GM21737 (cell line): Measurements from ENCODE around the gene EMCN.
"Not testable (repeated sequence)": the region's sequence is repeated elsewhere in the genome, so short reads cannot be mapped to it uniquely, and the experiment has no call there.

Experiments
- ATAC-seq: cut with Tn5 transposase; IDR thresholded peaks from one replicate; pipeline ENCODE4 v1.9.1; 2021; ENCODE audit warnings: mild to moderate bottlenecking, moderate library complexity; ENCODE audit not compliant: unreplicated experiment

The EMCN gene

DNA sequence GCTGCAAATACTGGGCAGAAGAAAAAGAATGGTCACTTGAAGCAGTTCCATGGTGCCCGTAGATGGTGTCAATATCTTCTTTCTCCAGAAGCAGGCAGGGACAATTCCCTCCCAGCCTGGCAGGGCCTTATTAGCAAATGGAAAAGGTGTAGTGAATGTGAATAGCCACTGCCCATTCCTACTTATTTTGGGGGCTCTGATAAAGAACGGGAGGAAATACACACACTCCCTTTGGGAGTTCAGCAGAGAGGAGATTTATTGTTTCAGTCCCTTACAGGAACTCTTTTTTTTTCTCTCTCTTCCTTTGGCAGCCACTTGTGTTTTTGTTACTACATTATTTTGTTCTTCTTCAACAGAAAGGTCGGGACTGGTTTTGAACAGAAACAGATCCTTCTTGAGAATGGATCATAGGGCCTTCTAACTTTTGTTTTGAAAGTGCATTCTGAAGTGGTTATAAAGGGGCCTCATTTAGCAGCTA lies at the start of gene EMCN:
Gene EMCN (minus strand): TSS at position 159 of the 478 bp plus-strand sequence. CDS start 108 bp downstream, at position 51.
- ATAC-seq = no peak

DNA sequence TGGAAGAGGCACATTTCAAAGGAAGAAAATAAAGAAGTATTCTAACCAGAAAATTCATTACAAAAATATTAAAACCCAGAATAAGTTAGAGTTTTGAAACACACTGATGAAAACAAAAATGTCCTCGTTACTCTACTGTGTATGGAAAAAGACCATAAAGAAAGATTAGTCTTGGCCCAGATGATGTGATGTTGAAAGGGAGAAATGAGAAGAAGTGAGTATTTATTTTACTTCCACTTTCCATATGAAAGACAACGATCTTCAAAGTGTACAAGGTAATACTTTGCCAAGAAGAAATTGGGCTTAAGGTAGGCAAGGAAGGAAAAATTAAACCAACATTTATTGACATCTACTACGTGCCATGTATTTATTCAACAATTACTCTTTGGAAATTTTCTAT lies 48.6 kb upstream of the EMCN start:
- ATAC-seq = no peak

DNA sequence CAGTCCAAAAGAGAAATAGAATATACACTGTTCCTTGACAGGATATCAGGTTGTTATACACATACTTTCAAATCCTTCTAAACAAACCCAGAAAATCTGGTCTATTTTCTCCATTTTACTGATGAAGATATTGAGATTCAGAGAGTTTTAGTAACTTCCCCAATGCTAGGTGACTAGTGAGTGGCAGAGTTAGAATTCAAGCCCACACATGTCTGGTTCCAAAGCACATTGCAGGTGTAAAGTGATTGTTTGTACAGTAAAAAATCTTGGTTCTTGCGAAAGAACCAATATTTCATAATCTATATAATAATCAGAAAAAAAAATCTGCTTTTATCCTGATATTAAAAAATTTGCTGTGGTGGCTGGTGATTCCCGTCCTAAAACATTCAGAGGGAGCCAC lies 39.5 kb upstream of the EMCN start:
- ATAC-seq = no peak

- ATAC-seq = no peak
Observed at GRCh38 chr4:100555611-100556337, 38.0 kb upstream of the EMCN start.

DNA sequence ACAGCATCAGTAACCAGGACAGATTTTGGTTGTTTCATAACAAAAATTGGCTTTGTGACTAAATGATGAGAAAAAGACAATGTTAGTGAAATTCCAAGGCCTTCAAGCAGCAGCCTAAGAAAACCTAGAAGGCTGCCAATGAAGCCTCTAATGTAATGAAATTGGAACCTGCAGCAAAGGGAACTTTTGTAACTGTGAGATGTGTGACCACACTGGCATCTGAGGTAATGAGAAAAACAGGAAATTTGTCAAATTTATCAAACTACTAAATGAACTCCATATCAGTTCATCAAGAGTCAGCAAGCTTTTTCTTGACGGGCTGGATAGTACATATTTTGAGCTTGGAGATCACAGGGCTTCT lies 30.4 kb upstream of the EMCN start:
- ATAC-seq = no peak

DNA sequence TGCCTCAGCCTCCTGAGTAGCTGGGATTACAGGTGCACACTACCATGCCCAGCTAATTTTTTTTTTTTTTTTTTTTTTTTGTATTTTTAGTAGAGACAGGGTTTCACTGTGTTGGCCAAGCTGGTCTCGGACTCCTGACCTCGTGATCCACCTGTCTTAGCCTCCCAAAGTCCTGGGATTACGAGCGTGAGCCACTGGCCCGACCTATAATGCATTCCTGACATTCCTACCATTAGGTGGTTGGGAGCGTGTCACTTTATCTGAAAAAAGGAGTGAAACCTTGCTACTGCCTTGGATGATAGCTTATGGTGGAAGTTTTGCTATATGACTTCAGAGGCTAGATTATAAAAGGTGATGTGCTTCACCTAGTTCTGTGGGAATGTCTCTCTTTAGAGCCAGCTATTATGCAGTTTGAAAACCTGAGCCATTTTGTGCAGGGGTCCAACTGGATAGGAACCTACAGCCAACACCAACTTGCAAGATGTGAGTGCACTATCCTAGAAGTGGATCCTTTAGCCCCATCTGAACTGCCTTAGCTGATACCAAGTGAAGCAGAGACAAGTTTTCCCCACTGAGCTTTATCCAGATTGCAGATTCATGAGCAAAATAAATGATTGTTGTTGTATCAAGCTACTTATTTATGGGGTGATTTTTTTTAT lies 29.8 kb upstream of the EMCN start:
- no peak for ATAC-seq

- ATAC-seq = no peak
Observed at GRCh38 chr4:100545427-100545826, 27.6 kb upstream of the EMCN start.

- no peak for ATAC-seq
Observed at GRCh38 chr4:100540131-100540530, 22.3 kb upstream of the EMCN start.

- ATAC-seq = no peak
Observed at GRCh38 chr4:100539706-100540105, 21.9 kb upstream of the EMCN start.

DNA sequence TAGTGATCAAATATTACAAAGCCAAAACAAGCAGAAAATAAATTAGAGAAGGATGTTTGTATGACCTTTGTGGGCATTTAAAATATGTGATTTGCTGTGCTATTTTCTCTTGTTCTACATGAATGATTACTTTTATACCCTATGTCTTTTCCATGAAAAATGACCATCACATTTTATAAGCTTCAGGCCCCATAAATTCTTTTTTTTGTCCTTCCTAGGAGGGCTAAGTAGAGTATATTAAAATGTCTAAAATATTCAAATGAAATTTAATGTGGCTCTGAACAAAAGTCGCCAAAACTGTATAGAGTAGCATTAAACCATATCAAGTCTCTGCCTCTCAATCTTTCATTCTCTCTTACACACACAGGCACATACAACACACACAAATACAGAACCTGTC lies 15.9 kb upstream of the EMCN start:
- no peak for ATAC-seq

DNA sequence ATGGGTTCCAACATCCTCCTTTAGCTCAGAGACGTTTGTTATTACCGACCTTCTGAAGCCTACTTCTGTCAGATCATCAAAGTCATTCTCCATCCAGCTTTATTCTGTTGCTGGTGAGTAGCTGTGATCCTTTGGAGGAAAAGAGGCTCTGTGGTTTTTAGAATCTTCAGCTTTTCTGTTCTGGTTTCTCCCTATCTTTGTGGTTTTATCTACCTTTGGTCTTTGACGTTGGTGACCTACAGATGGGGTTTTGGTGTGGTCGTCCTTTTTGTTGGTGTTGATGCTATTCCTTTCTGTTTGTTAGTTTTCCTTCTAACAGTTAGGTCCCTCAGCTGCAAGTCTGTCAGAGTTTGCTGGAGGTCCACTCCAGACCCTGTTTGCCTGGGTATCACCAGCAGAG lies 12.3 kb upstream of the EMCN start:
- not testable (repeated sequence) for ATAC-seq

GRCh38 chr4:100525686-100526085 lies 7.9 kb upstream of the EMCN start:
- ATAC-seq = no peak

DNA sequence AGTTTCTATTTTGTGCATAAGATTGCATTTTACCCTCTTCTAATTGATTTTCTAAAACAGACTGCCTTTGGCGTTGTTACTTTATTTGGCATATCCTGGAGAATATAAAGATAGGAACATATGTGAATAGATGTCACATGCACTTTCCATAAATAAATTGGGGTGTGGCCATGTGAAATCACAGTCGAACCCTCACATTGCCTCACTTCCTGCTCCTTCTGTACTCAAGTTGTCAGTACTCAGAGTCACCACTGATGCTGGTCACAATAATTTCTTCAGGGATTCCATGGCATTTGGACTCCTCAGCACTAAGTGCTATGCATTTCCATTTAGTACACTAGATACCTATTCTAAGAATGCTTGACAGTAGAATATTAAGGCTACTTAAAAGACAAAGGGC lies 1.4 kb upstream of the EMCN start:
- ATAC-seq = no peak

DNA sequence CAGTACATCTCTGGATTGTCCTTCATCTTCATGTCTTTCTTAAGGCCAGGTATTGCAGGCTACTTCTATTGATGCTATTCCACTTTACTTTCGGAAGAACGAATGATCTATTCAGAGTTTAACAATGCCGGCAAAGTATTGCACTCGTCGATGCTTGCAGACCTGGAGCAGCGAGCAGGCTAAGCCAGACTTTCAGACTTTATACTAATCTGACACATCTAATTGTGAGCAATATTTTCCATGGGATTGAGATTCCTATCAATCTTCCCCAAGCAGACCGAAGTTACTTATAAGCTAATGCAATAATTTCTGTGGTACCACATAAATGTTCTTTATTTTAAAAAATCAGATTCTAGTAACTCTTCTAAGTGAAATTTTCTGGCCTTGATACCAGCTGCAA lies 1.6 kb downstream of the EMCN start:
- ATAC-seq = no peak

DNA sequence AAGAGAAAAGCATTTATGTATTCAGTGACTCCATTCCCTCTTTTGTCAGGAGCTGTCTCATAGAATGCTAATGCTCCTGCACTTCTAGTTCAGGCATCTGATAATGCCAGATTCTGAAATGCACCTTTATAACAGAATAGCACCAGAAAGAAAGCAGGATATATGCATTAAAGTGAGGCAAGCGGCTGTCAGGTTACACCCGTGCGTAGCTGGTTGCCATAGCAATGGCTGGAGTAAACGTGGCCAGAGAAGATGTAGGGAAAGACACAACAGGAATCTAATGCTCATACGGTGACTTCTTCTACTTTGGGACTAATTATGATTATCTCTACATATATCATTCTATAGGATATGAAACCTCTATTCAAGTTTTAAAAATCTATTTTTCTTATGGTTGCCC lies 5.9 kb downstream of the EMCN start:
- ATAC-seq = no peak

DNA sequence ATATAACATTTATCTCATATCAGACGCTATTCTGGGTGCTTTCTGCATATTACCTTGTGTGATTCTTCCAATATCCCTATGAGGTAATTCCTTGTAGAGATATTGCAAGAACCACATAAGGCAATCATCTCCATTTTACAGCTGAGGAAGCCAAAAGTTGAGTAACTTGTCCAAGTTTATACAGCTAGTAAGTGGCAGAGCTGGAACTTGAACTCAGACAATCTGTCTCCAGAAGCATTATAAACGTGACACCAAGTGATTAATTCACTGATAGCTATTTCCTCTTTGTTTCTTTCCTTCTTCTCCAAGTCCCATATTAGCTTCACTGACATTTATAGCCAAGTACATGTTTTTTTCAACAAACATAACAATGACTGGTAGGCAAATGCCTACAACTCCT lies 7.3 kb downstream of the EMCN start:
- ATAC-seq = no peak

DNA sequence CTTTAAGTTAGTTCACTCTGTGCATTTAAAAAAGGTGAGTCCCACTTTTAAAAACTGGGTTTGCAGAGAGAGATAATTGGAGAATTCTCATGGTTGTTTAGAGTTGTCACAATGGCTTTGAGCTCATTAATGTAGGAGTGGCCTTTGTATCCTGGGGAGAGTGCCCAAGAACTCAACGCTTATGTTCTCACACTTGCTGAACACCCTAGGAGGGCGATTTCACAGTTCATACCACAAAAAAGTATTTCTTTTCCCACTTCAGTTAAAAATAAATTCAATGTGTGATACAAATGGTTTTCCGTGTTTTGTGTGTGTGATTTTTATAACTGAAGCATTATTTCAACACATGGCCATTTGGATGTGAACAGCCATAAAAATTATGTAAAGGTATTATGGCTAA lies 8.4 kb downstream of the EMCN start:
- ATAC-seq = no peak

- ATAC-seq = no peak
Observed at GRCh38 chr4:100508691-100509090, 9.1 kb downstream of the EMCN start.

DNA sequence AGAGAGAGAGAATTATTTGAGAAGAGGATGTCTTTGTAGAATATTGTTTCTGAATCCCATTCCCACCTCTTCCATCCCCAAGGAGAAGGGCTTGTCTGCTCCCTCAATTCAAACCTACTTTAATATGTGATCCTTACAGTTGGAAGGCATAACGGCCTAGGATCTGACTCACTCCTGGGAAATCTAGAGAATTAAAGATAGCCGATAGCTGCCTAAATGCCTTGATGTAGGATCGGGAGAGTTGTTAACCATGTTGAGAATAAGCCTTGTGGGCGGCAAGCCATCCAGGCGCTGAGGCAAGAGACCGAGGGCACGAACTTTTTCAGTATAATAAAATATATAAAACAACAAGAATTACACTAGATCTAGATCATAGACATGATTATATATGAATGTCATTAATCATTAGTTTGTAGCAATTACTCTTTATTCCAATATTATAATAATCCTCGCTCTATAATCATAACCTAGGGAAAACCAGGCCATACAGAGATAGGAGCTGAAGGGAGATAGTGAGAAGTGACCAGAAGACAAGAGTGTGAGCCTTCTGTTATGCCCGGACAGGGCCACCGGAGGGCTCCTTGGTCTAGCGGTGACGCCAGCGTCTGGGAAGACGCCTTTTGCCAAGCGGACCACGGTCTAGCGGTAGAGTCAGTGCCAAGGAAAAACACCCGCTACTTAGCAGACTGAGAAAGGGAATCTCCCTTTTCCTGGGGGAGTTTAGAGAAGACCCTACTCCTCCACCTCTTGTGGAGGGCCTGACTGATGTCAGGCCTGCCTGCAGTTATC lies 13.5 kb downstream of the EMCN start:
- no peak for ATAC-seq

DNA sequence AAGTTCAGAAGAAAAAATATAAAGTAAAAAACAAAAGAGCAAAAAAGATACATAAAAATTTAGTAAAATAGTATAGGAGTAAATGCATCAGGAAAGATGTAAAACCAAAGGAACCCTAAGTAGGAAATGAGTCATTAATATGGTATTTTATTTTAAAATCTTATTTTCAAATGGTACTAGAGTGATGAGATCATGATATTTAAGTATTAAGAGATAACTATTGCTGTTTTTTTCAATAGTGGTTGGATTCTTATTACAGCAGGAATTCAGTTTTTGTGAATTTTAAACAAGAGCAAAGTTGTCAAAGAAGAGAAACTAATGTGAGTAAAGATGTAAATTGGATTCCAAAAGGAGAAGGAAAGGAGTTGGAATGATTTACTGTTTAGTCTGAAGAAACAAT lies 20.0 kb downstream of the EMCN start:
- no peak for ATAC-seq

- no peak for ATAC-seq
Observed at GRCh38 chr4:100495074-100495473, 22.7 kb downstream of the EMCN start.

GRCh38 chr4:100494166-100494565 lies 23.7 kb downstream of the EMCN start:
- no peak for ATAC-seq
